Coronary artery (tissue), 2 donors: ENCODE data around the gene PXDN.

Experiments used
- DNase-seq: peaks from one replicate; pipeline ENCODE4 v3.0.0-alpha.2; 2017; ENCODE audit warnings: low spot score
- H3K27ac ChIP-seq, 2 donors: fragments of 200-600 bp; sonication (generic); one replicate each; pipeline ENCODE4 v1.5.1; 2016 to 2019
- H3K4me3 ChIP-seq: fragments of 200-600 bp; sonication (generic); 2 replicates; pipeline ENCODE4 v1.5.1; 2016; ENCODE audit warnings: mild to moderate bottlenecking, moderate library complexity
- CTCF ChIP-seq: fragments of 200-600 bp; sonication (generic); IDR thresholded peaks from one replicate; pipeline ENCODE4 v1.5.1; 2019; ENCODE audit warnings: antibody characterized with exemption

The PXDN gene

GRCh38 chr2:1644427-1644826 lies 99.9 kb downstream of the PXDN start:
- Histone ChIP-seq H3K27ac (no peak overlapping the region), H3K4me3 (no peak overlapping the region)
- TF ChIP-seq CTCF: no peak
- peak; percentile 46 for DNase-seq

DNA sequence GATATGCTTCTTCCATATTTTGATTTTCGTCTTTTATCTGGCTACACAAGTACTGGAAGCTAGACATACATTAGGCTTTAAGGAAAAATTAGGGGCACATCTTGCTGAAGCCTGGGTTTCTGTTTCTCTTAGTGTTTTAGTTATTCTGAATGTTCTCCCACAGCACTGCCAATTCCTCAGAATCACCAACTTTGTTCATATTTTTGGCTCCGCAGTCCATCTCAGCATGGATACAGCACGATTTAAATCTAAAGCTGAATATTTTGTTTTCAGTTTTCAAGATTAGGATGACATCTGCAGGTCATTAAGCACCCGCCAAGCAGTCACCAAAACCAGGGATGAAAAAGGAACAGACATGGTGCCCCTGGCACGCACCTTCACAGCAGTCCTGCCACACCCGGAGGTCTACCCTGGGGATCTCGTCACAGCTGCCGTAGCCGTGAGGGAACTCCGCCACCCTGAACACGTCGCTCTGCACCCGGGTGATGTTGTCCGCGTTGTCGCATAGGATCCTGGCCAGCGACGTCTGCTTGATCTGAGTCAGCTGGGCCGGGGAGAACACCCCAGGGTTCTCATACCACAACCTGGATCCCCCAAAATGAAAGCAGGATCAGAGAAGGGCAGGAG lies 101.2 kb downstream of the PXDN start:
- H3K27ac ChIP-seq: peak overlapping the region; percentile 41 to 77
- DNase-seq: peak; percentile 75
- peak overlapping the region; percentile 33 for H3K4me3 ChIP-seq
- no peak for TF ChIP-seq CTCF

GRCh38 chr2:1642066-1642861 lies 102.1 kb downstream of the PXDN start:
- peak overlapping the region; percentile 41 to 77 for H3K27ac ChIP-seq
- peak overlapping the region; percentile 33 for H3K4me3 ChIP-seq
- no peak for TF ChIP-seq CTCF
- no peak for DNase-seq

DNA sequence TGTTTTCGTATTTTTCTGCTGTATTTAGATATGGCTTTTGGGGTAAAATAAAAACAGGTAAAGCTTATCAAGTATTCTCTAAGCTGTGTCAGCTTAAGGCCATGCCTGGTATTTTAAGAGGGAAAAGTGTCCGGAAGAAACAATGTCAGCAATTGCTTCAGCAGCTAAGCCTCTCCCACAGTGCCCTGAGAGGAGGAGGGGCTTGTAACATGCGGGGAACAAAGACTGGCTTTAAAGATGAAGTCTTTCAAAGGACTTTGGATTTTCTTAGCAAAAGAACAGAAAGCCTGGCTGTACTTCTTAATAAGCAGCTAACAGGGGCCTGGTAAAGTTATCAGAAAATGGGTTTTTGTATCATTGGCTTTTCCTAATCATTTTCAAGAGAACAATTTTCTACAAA lies 102.8 kb downstream of the PXDN start:
- Histone ChIP-seq H3K4me3 (no peak overlapping the region), H3K27ac (no peak overlapping the region)
- no peak for TF ChIP-seq CTCF
- no peak for DNase-seq

DNA sequence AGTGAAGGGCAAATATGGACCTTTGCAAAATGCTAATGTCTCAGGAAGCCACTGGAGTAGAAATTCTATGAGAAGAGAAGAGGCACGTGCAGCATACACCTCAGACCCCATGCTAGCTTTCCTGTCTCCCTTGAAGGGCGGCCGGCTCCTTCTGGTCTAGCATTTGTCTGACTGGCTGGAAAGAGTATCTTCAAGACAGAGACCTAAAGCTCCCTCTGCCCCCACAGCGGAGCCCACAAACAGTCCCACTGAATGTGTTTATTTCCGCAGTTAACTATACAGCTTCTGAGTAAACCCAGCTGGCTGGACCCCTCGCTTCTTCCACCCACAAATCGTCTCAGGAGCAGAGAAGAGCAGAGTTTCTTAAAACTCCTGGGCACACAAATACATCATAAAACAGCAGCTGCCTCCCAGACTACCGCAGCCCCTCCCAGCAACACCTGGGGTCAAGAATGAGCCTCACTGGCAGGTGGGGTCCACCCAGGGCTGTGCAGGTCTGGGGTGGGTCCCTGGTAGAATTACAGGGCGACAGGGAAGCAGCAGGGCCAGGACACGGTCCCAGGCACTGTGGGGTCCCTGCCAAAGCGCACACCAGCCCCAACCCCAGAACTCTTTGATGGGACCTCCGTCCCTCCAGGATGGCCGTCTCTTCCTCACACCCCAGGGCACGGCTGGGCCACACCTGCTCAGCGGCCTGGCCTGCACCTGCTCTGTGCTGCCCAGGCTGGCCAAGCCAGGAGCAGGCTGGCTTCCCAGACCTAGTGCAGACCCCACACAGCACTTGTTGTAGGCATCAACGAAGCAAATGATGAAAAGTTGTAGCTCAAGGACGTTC lies 103.8 kb downstream of the PXDN start:
- H3K27ac ChIP-seq: no peak overlapping the region

More for the DNA sequence above, 103.8 kb downstream of the PXDN start:
- DNase-seq: peak; percentile 41
- H3K4me3 ChIP-seq: no peak overlapping the region
- no peak for TF ChIP-seq CTCF
